HUDEP-2 (cell line): ENCODE results near the gene CABLES2.

Source experiments
- DNase-seq, 76 experiments: peaks; one replicate each; lab custom pipeline; 2025; ENCODE audit not compliant: unreplicated experiment in 76 of 76; lab: John Stamatoyannopoulos, UW

Gene CABLES2

GRCh38 chr20:62353289-62354030 lies 53.6 kb downstream of the CABLES2 start:
- DNase-seq = no peak

GRCh38 chr20:62352402-62353288 lies 54.4 kb downstream of the CABLES2 start:
- DNase-seq = peak in 12 of 76 experiments; percentile 13 to 57 (median 36)

GRCh38 chr20:62351469-62352401 lies 55.4 kb downstream of the CABLES2 start:
- no peak for DNase-seq

- DNase-seq = no peak
Measured at GRCh38 chr20:62350629-62351422, 56.3 kb downstream of the CABLES2 start.

- no peak for DNase-seq
Measured at GRCh38 chr20:62350098-62350628, 56.9 kb downstream of the CABLES2 start.

GRCh38 chr20:62349556-62350097 lies 57.5 kb downstream of the CABLES2 start:
- no peak for DNase-seq

- no peak for DNase-seq
Measured at GRCh38 chr20:62348604-62349003, 58.5 kb downstream of the CABLES2 start.

GRCh38 chr20:62347445-62347844 lies 59.6 kb downstream of the CABLES2 start:
- no peak for DNase-seq

GRCh38 chr20:62347151-62347404 lies 60.0 kb downstream of the CABLES2 start:
- DNase-seq = no peak

GRCh38 chr20:62346398-62347150 lies 60.5 kb downstream of the CABLES2 start:
- DNase-seq = no peak

- no peak for DNase-seq
Measured at GRCh38 chr20:62345681-62346370, 61.3 kb downstream of the CABLES2 start.

GRCh38 chr20:62344782-62345181 lies 62.3 kb downstream of the CABLES2 start:
- no peak for DNase-seq

- DNase-seq = no peak
Measured at GRCh38 chr20:62344092-62344491, 63.0 kb downstream of the CABLES2 start.

- DNase-seq = no peak
Measured at GRCh38 chr20:62342910-62343309, 64.2 kb downstream of the CABLES2 start.

GRCh38 chr20:62339647-62340062 lies 67.4 kb downstream of the CABLES2 start:
- DNase-seq = no peak
